Endometrial microvascular endothelial cells (primary cell): ENCODE measurements around the gene UNKL. TPM values are rescaled to one million over a fixed set of nuclear protein-coding genes. Genes with fewer than 3 reads are reported as not detected.

ENCODE experiments used
- in situ Hi-C: cut with HindIII; loops from 2 replicates; pipeline ENCODE4 v1.10.0; 2017; ENCODE audit warnings: low sequenced_read_pairs, low pct_unique_long_range_greater_than_20kb; ENCODE audit errors: inconsistent ontology term
- total RNA-seq: library from RNA; depleted of rRNA; stranded (reverse); fragments of >200 nt; gene quantifications from one replicate; pipeline ENCODE4 v1.2.3, GENCODE V29; 2015; ENCODE audit errors: inconsistent ontology term

Gene UNKL
- total RNA-seq, 1 donor from 2014 or later, result 9.8 TPM

DNA sequence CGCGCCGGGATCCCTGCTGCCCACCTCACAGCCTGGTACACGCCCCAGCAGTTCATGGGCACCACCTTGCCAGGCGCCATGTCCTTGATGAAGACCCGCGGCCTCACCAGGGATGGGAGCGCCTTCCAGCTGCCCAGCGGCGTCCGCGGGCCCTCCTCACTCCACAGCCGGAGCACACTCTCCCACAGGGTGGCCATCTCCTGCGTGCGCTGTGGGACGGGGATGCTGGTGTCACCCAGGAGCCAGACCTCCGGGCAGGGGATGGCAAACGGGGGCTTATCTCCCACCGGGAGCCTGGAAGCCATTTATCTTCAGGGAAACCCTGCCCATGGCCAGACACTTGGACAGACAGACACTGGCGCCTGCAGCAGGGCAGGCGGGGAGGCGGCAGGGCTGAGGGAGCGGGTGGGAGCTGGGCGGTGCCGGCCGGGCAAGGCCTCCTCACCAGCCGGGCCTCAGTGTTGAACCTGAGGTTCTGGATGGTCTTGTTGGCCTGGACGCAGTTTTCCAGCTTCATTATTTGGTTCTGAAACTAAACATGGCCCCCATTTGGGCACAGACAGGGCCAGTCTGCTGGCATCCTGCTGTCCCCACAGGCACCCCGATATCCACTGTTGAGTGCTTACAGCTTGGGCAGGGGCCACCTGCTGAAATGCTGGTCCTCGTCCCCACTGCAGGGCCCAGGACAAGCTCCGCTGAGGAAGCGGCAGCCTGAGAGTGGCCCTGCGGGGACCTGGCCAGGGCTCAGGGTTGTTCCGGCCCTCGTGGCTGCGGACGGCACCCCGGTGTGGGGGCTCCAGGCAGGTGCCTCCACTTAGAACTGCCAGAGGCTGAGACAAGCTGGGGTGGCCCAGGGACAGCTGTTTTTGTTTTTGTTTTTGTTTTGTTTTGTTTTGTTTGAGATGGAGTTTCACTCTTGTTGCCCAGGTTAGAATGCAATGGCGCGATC is 20.4 kb upstream of the UNKL start:
- in situ Hi-C loops, result no loop called here

DNA sequence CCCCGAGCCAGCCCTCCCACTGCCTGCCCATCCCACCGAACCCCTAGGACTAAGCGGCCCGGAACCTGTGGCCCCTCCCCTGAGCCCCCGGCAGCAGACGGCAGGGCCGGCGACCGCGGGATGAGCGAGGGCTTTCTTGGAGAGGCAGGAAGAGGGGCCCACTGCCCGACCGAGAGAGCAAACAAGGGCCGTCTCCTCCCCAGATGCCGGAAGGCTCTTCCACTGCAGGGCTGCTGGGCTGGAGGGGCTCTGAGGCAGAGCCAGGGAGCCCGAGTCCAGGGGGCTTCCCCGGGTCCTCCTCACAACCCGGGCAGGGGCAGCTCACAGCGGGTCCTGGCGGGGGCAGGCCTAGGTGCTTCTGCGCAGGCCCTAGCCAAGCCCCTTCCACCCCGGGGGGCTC is 19.3 kb upstream of the UNKL start:
- in situ Hi-C loops, result no loop called here

DNA sequence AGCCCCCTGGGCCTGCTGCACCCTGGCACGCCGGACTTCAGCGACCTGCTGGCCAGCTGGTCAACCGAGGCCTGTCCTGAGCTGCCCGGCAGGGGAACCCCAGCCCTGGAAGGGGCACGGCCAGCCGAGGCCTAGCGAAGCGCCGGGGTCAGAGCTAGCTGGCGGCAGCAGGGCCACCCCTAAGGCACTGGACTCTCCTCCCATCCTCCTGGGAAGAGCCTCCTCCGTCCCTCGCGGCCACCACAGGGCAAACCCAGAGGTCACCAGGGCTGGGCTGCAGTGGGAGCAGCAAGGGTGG is 18.7 kb upstream of the UNKL start:
- in situ Hi-C loops, result no loop called here

DNA sequence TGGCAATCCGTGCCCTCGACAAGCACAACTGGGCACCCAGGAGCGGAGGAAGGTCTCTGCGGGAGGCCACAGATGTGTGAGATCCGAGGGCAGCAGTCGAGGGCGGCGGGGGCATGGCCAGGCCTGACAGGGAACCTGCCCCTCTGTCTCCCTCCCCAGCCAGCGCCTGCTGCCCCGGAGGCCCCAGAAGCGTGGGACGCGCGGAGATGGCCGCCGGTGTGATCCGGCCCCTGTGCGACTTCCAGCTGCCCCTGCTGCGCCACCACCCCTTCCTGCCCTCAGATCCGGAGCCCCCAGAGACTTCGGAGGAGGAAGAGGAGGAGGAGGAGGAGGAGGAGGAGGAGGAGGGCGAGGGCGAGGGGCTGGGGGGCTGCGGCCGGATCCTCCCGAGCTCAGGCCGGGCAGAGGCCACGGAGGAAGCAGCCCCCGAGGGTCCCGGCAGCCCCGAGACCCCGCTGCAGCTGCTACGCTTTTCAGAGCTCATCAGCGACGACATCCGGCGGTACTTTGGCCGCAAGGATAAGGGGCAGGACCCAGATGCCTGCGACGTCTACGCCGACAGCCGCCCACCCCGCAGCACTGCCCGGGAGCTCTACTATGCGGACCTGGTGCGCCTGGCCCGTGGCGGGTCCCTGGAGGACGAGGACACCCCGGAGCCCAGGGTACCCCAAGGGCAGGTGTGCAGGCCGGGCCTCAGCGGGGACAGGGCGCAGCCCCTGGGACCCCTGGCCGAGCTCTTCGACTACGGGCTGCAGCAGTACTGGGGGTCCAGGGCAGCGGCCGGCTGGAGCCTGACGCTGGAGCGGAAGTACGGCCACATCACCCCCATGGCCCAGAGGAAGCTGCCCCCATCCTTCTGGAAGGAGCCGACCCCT is 18.1 kb upstream of the UNKL start:
- in situ Hi-C loops, result no loop called here

DNA sequence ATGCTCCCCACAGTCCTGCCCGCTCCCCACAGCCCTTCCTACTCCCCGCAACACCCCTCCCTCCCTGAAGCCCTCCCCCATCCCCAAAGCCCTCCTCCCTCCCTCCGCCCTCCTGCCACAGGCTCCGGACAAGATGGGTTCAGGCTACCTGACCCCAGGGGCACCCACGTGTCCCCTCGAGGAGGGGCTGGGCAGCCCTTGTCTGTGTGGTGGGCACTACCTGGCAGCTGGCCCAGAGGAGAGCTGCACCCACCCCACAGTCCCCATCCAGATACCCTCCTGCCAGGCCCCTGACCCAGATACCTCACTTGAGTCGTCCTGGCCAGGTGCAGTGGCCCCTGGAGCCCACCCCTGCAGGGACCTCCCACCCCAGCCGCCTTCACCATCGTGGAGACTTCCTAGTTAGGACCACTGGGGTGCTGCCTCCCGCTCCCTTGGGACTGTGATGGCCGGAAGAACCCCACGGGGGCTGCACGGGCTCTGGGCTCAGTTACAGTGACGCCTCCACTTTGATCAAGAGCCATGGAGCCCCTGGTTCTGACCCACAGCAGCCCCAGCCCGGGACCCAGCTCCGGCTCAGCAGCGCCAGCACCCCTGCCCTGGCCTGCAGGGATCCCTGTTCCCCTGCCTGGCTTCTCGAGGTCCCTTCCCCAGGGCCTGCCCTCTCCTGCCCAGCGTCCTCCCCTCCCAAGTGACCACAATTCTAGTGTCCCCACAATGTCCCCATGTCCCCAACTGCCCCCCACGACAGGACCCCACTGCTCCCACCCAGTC is 17.2 kb upstream of the UNKL start:
- in situ Hi-C loops, result no loop called here

DNA sequence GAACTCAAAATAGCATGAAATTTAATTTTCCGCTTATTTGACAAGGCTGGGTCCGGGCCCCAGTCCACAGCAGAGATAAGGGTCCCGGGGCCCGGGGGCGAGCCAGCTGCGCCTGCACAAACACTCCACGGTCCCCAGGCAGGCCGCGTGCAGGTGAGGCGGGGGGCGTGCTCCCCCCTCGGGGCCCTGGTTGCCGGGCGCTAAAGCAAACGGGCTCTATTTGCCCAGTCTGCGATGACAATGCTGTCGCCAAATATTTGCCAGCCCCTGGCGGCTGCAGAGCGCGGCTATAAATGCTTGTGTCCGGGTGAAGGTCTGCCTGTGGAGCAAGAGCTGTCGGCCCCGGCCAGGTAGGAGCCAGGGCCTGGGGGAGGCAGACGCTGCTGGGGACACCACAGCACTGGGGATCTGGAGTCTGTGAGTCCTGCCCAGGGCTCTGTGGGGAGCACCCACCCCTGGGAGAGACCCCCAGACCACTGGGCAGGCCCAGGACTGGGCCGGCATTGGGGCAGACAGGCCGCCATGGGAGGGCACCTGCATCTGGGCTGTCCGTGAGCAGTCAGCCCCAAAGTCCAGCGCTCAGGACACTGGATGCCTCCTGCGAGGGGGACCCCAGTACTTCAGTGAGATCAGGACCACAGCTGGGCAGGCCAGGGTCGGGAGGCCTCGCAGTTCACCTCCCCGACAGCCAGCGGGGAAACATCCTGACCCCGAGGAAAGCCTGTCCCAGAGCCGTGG is 16.4 kb upstream of the UNKL start, which contains the start of gene PERCC1:
Gene PERCC1, plus strand, starts transcription at position 320 of the 738 bp plus-strand sequence. CDS start 1,516 bp downstream, outside the sequence.
- in situ Hi-C loops, result no loop called here

DNA sequence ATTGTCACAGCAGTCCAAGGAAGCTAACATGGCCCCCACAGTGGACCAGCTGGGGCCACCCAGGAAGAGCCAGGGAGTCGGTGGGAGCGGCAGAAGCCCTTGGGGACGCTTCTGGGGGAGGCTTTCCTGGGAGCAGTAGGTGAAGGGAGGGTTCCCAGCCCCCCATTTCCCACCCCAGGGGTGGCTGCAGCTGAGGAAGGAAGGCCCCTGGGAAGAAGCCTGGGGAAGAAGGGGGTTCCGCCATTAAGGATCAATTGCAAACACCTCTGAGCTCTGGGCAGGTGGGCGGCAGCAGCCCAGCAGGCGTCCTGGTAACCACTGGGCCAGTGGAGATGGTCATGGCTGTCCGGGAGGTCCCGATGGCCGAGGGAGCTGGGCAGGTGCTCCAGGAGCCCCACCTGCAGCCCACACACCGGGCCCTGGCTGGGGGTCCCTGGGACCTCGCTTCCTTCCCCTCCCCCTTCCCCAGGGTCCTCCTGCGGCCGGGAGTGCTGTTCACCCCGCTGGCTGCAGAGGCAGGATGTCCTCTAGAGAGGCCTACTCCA is 15.8 kb upstream of the UNKL start:
- in situ Hi-C loops, result no loop called here

DNA sequence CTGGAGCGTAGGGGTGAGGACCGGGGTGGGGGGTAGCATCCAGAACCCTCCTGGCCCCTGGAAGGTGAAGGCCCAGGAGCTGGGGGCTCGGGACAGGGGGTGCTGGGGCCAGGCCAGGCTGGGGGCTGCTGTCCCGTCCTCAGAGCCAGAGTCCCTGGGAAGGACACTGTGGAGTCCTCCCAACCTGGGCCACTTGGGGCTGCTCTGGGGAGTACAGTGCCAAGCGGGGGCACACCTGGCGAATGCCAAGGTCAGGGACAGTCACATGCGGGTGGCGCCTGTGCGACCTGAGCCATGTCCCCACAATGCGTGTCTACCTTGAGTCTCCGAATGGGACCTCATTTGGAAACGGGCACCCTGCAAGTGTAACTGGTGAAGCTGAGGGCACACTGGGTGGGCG is 15.1 kb upstream of the UNKL start:
- in situ Hi-C loops, result no loop called here

DNA sequence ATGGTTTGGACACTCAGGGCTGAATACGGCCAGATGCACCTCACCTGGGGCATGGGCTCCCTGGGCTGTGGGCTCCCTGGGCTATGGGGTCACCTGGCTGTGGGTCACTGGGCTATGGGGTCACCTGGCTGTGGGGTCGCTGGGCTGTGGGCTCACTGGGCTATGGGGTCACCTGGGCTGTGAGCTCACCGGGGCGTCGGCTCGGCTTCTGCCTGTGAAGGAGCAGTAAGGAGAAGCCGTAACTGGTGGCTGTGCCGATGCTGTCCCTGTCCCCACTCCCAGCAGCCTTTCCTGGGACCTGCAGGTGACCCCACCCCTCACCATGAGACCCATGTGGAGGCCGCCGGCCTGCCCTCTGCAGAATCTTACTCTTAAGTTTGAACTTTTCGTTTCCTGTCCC is 14.5 kb upstream of the UNKL start:
- in situ Hi-C loops, result no loop called here

DNA sequence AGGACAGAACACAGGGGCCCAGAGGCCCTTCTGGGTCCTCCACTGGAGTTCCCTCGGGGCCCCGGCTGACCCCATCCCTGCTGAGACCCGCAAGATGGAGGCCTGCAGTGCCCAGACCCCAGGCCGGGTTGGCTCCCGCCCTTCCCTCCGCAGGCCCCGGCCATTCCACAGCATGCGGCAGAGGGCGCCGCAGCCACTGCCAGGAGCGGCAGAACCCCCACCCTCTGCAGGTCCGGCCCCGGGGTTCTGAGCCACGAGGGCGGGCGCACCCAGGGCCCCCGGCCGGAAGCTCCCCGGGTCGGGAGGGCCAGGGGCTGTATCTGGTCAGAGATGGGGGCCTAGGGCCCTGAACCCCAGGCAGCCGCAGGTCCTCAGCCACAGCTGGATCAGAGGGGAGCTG is 14.0 kb upstream of the UNKL start:
- in situ Hi-C loops, result no loop called here

DNA sequence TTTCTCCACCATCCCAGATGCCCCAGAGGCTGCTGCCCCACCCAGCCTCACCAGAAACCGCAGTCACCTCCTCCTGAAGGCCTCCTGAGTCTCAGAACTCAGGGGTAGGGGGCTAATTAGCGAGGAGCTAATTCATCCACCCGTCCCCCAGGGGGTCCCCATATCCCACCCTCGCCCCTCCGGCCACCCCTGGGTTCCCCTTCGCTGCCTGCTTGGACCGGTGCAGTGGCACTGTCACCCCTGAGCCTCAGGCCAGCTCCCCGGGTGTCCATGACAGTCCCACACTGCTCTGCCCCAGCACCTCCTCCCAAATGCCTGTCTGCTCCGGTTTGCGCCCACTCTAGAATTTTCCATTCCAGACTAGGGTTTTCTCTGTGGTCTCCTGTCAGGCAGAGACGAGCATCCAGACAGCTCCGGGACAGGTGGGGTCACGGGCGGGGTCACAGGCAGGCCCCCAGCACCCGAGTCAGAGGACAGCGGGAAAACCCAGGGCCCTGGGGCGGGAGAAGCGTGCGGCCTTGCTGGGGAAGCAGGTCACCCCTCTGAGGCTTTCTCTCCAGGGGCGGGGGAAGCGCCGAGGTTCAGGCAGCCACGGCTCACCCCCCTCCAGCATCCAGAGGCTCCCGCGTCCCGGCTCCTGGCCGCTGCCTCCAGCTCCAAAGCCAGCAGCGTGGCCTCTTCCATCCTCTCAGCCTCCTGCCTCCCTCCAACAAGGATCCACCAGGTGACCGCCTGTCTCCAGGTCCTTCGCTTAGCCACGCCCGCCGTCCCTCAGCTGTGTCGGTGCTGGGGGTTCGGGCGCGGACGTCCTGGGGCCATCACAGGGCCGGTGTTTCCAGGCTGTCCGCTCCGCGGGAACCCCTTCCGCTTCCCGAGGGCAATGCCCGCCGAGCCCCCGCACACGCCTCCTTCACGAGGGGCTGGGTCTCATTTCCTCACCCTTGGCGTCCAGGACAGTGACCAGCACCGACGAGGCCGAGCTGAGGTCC is 13.3 kb upstream of the UNKL start:
- in situ Hi-C loops, result no loop called here

DNA sequence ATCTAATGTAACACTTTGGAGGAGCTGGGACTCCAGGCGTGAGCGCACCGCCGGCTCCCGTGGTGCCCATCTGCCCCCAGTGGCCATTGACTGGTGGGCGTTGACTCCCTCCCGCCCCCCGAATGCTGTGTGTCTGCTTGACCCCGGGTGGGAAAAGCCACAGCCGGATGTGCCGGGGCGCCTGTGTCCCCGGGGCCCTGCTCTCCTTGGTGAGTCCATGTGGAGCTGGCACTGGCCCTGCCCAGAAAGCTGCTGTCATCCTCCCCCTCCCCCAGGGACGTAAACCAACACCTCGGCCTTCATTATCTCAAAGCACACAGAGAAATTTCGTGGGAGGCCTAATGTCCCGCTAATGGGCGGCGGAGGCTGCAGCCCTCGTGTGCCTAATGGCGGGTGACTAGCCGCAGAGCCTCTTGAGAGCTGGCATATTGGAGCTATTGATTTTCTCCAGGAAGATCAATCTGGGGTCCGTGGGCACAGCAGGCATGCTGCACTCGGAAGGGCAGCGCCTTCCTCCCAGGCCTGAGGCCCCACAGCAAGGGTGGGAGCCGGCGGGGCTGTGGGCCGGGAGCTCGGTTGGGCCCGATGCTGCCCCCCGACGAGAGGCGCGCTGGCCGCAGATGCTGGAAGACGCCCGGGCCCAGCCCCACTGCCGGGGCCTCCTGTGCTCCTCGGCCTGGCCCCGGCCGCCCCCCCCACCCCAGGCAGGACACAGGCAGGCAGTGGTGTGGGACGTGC is 12.4 kb upstream of the UNKL start:
- in situ Hi-C loops, result no loop called here

DNA sequence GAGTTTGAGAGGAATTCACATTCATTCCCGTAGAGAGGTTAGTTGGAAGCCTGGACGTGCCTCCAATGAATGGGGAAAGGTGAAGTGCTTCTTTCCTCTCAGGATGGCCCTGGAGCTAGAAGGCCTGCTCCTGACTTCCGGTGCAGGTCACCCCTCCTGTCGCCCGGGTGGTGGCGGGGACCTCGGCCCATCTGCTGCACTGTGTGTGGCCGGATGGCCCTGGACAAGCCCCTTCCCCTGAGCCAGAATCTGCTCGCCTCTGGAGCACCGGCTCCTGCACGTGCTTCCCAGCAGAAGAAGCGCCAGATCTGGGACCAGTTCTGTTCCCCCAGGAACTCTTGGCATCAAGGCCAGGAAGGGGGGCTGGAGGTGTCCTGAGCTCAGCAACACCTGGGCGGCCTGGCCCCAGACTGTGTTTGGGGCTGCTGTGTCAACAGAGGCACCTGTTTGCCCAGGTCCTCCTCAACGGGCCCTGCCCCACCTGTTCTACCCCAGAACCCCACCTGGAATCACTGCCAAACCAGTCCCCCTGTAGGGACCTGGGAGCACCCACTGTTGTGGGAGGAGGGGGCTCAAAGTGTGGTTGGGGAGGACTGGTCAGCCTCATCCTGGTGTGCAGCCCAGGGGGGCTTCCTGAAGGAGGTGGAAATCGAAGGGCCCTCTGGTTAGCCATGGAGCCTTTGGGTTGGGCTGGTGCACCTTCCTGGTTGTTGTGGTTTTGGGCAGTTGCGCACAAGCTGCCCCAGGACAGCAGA is 11.3 kb upstream of the UNKL start:
- in situ Hi-C loops, result no loop called here

DNA sequence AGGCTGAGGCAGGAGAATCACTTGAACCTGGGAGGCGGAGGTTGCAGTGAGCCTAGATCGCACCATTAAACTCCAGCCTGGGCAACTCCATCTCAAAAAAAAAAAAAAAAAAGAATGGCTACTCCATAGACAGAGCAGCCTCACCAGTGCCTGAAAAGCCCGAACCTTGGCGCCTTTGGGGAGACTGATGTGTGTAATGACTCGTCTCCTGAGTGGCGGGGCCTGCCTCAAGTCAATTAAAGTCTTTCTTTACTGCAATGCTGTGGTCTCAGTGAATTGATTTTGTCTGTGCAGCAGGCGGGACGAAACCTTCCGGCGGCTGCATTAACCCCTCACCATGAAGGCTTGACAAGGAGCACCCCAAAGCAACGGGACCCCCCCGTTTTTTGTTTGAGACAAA is 9.5 kb upstream of the UNKL start:
- in situ Hi-C loops, result no loop called here

DNA sequence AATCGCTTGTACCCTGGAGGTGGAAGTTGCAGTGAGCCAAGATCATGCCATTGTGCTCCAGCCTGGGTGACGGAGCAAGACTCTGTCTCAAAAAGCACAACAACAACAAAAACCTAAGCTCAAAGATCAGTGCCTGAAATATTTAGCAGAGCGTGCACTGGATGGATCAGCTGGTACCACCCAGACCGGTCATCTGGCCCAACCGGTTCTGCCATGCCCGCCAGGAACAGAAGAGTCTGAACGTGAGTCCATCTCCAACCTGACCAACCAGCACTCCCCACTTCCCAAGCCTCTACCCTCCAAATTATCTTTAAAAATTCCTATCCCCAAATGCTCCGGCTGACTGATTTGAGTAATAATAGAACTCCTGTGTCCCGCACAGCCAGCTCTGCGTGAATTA is 7.6 kb upstream of the UNKL start:
- in situ Hi-C loops, result no loop called here

DNA sequence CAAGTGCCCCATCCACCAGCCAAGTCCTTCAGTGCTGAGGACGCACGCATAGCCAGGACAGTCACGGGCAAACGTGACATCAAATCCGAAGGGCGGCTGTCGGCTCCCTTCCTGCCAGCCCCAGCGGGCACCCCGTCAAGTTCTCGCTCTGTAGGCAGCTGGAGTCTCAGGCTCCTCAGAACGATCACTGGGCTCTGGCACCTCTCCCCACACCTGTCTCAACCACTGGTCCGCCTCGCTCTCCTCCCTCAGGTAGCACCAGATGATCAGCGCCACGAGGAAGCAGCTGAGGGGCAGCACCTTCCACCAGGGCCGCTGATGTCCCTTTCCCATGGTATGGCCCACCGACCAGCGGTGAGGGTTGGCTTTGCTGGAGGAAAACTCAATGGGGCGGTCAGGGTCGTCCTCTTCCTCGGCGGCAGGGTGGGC is 5.6 kb upstream of the UNKL start:
- in situ Hi-C loops, result no loop called here
